HG03575 (cell line): ENCODE results near the gene SMC3.
"Not testable (repeated sequence)": the region's sequence is repeated elsewhere in the genome, so short reads cannot be mapped to it uniquely, and the experiment has no call there.

Source experiments
- ATAC-seq: cut with Tn5 transposase; IDR thresholded peaks from one replicate; pipeline ENCODE4 v1.9.1; 2021; ENCODE audit not compliant: unreplicated experiment, insufficient number of reproducible peaks, low FRiP score; ENCODE audit errors: extremely low read depth

SMC3 gene

GRCh38 chr10:110615057-110615747 lies 47.7 kb downstream of the SMC3 start:
- ATAC-seq, result no peak

DNA sequence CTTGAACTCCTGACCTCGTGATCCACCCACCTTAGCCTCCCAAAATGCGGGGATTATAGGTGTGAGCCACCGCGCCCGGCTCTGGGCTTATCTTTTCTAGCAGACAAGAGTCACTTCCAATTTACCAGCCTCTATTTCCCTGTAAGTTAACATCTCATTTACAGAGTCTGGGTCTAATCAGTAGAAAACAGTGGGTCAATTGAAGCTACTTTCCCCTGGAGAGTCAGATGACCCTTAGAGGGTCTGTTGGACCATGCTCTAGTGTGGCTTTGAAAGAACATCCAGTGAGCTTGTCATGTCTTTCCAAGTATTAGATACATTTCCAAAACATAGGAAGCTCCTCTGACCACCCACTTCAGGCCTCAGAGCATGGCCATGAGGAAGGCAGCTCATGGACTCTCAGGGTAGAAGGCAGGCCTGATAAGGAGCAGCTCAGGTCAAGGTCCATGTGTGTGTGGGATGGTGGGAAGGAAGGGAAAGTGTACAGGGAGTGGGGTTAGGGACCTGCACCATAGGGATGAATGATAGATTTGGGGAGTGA lies 49.1 kb downstream of the SMC3 start:
- no peak for ATAC-seq

- ATAC-seq, result no peak
Observed at GRCh38 chr10:110617425-110618229, 50.1 kb downstream of the SMC3 start.

GRCh38 chr10:110618230-110618610 lies 50.7 kb downstream of the SMC3 start:
- ATAC-seq, result no peak

DNA sequence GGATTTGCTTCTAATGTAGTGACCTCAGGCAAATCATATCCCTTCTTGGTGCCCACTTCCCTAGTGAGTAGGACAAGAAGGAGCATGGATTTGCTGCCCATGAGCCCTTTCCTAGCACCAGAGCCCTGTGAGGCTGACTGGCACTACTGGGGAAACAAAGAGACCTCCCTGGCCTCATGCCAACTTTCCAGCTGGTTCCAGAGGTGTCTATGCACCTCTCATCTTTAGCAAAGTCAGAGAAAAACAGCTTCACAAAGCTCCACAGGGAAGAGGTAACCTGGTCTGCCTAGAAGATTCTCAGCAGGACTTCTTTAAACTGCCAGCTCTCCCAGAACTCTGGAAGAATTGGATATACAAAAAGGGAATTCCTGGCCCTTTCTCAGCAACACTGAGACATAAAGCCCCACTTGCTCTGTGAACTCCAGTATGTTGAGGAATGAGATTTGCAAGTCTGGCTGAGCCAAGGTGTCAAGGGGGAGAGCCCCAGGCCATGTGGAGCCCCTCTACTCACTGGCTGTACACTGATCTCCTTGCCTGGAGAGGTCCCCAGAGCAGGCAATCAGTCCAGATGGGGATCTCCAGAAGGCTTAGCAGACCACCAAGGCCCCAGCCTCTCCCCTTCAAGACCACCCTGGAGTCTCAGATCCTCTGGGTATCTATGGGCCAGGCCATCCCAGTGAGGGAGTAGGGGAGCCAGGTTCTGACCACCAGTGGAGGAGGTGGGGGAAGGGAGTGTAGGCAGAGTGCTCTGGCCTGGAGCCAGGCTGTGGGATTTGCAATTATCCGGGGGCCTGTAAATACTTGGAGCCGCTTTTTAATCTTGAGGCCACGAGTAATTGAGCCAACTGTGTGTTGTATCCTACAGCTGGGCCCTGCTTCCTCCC lies 52.3 kb downstream of the SMC3 start:
- ATAC-seq, result no peak

DNA sequence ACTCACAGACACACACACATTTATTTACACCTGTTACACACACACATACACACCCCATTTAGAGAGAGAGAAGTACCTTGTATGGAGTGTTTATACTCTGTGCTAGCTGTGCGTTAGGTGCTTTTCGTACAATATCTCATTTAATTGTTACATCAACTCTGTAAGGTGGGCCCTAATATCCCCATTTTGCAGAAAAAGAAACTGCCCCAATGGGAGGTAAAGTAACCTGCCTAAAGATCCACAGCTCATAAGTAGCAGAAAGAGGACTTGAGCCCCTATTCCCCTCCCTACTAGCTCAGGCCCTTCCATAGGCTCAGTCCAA lies 52.9 kb downstream of the SMC3 start:
- no peak for ATAC-seq

- not testable (repeated sequence) for ATAC-seq
Observed at GRCh38 chr10:110623316-110623715, 55.8 kb downstream of the SMC3 start.

DNA sequence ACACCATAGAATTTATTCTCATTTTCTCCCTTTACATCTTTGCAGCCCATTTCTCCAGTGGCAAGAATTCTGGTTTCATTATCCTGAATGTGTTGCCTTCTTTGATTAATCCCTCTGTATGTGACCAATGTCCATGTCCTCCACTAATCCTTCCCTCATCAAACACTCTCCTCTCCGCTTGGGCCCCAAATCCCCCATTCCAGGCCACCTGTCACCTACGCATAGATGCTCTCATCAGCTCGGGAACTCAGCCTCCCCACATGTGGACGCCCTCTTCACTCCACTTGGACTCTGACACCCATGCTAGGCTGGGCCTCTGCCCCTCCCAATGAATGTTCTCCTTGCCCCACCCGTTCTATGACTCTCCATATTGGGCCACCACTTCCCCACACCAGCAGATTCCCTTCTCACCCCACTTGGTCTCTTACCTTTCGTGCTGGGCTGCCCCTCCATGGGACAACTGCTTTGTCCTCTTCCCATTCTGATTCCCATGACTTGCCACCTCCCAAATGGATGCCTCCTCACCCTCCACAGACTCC lies 57.9 kb downstream of the SMC3 start:
- no peak for ATAC-seq

GRCh38 chr10:110625951-110626855 lies 58.7 kb downstream of the SMC3 start:
- ATAC-seq, result no peak

- no peak for ATAC-seq
Observed at GRCh38 chr10:110628161-110628560, 60.7 kb downstream of the SMC3 start.

DNA sequence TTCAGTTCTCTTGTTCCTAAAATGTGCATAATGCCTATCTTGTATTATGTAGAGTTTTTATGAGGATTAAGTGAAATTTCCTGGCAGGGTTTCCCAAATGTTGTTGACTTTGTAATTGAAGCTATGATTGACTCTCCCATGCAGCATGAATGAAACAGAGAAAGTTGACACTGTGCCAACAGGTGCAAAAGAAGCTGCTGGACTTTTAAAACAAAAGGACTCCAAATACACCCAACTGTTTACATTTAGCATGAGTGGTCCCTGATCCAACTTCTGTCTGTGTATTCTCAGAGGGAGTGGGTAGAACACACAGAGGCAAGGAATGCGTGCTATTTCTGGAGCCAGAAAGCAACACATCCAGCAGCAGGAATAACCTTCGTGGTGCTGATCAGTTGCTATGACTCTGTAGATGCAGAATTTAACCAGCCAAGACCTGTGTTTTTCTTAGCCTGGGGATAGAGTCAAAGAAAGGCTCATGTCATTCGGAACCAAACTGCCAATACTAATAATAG lies 62.2 kb downstream of the SMC3 start:
- ATAC-seq, result no peak

- no peak for ATAC-seq
Observed at GRCh38 chr10:110631934-110632333, 64.4 kb downstream of the SMC3 start.

DNA sequence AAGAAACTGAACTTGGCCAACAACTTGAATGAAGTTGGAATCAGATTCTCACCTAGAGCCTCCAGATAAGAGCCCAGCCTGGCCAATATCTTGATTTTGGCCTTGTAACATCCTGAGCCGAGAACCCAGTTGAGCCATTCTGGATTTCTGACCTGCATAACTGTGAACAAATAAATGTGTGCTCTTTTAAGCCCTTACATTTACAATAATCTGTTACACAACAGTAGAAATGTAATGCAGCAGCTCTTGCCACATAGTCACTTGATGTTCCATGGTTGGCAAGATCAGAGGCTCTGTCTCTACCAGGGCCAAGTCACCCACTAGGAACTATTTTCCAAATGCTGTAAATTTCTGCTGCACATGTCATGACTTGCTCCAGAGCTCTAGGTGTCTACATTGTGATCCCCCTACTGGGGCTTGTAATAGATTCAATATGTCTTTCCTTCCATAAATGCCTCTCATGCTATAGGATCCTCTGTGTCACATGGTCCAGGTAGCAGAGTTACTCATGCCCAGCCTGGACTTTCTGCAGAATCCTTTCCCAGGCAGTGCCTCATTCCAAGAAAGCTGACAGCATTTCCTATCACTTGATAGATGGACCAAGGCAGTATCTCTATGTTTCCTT lies 65.2 kb downstream of the SMC3 start:
- no peak for ATAC-seq

DNA sequence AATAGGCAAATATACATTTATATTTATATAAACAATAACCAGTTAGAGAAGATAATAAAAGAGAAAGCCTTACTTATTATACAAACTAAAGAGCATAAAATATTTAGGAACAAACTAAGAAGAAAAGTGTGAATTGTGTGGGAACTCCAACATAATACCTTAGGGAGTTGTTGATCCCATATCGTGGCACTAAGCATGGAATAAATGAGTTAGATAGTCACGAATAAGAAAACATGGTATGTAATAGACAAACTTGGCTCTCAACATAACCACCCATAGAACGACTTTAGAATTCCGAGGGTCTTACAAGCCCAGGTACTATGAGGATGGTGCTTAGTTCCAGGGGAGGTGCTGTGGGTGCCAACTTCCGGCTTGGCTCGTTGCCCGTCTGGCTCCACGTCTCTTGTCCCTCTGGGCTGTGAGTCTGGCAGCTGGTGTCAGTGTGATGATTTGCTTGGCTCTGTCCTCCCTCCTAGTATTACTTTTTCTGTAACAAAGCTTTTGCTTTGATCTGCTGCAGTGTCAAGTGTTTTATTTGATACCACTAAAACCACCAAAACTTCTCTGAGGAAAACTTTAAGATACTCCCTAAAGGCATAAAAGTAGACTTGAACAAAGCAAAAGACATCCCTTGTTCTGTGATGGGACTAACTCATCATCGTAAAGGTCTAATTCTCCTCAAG lies 67.2 kb downstream of the SMC3 start:
- no peak for ATAC-seq

DNA sequence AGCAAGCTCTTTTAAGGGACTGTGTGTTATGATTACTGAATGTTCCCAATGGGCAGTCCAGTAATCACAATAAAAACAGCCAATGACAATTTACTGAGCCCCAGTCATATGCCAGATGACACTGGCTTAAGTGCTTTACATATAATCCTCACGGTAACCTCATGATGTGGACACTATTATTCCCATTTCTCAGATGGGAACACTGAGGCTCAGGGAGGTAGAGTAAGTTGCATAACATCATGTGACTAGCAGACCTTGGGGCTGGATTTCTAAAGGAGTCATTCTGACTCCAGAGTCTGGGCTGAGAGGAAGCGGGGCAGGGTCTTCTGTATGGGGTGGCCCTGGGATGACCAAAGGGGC lies 69.1 kb downstream of the SMC3 start:
- ATAC-seq, result no peak

DNA sequence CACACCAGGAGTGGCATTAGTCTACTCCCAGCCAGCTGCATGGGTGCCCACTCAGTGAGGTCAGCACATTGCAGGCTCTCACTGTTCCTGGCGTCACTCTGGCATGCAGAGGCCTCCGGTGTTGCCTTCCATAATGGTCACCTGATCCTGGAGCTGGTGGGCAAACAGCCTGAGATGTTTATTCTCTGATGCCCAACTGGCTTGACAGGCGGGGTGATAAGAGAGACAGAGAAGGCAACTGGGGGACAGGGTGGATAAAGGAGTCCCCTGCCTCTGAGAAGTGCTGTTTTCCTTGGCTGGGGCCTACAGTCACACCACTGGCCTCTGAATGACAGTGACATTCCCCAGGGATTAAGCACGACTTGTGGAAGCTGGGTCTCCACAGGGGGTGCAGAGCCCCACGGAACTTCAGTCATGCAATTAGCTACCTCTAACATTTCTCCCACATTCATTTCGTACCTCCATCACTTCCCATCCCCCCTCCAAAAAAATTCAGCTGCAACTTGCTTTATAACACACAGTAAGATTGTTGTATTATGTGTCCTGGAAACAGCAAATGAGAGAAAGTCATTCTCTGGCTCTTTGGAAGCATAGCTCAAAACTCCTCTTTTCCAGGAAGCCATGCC lies 69.5 kb downstream of the SMC3 start:
- ATAC-seq, result no peak

- no peak for ATAC-seq
Observed at GRCh38 chr10:110637558-110638053, 70.1 kb downstream of the SMC3 start.
